HepG2 (cell line): ENCODE results near the gene TSPAN7. TPM values are rescaled to one million over a fixed set of nuclear protein-coding genes. Genes with fewer than 3 reads are reported as not detected.

Experiments
- ATAC-seq: fragments of 200-7000 bp; cut with Tn5 transposase; 3 replicates; pipeline ENCODE4 v1.9.1; 2020; ENCODE audit warnings: mild to moderate bottlenecking, moderate library complexity
- BruUV-seq: library from RNA; stranded (reverse); fragments of 400-500 nt; replicated peaks from 2 replicates; lab custom pipeline; 2021; lab: Mats Ljungman, UMichigan
- CTCF ChIA-PET: fragments of 300-600 bp; formaldehyde crosslinking; extraction: SDS; loops from one replicate; lab custom pipeline; 2021; ENCODE audit warnings: low total read pairs, inconsistent platforms, low intra/inter-chr PET ratio; lab: Yijun Ruan, JAX
- POLR2A ChIA-PET: fragments of 350-600 bp; sonication (Branson Sonifier 250); formaldehyde crosslinking; loops from one replicate; lab custom pipeline; 2020; ENCODE audit warnings: antibody characterized with exemption, inconsistent platforms; lab: Yijun Ruan, JAX
- DNase-seq: peaks from one replicate; pipeline ENCODE4 v3.0.0-alpha.2; 2015; ENCODE audit warnings: low spot score
- FAIRE-seq: peaks from 3 replicates; lab custom pipeline; 2011; peaks lifted over from hg19 to GRCh38; lab: Jason Lieb, UNC
- H2AFZ ChIP-seq: one replicate; pipeline ENCODE4 v1.6.1; 2011; ENCODE audit warnings: low read length, inconsistent platforms
- H3K27ac ChIP-seq: fragments of 300-600 bp; 3 replicates; pipeline ENCODE4 v1.8.0; 2011; ENCODE audit warnings: mixed run types, mild to moderate bottlenecking, mixed read lengths, low read length, inconsistent platforms; ENCODE audit not compliant: insufficient read depth; ENCODE audit errors: extremely low read length
- H3K27me3 ChIP-seq, 2 experiments: fragments of 200-600 bp in 1 of 2; 2 replicates in 1 of 2; 3 replicates in 1 of 2; pipeline versions ENCODE4 v1.6.0 to v1.8.0; 2011; ENCODE audit warnings: low read length in 2 of 2, mild to moderate bottlenecking in 2 of 2, moderate library complexity in 2 of 2, inconsistent platforms in 1 of 2; ENCODE audit not compliant: insufficient read depth in 2 of 2, control insufficient read depth in 1 of 2
- H3K36me3 ChIP-seq, 2 experiments: fragments of 200-600 bp in 1 of 2; replicated peaks in 1 of 2; 2 replicates in 1 of 2; 3 replicates in 1 of 2; pipeline versions ENCODE4 v1.5.1 to v1.8.0; 2011; ENCODE audit warnings: low read length in 2 of 2, inconsistent platforms in 1 of 2; ENCODE audit not compliant: insufficient read depth in 2 of 2, control insufficient read depth in 1 of 2
- H3K4me1 ChIP-seq: 2 replicates; pipeline ENCODE4 v1.5.1; 2012; ENCODE audit warnings: low read length, inconsistent platforms; ENCODE audit not compliant: insufficient read depth
- H3K4me2 ChIP-seq: 2 replicates; pipeline ENCODE4 v1.6.0; 2011; ENCODE audit warnings: low read depth, low read length, inconsistent platforms
- H3K4me3 ChIP-seq, 3 experiments: fragments of 200-600 bp in 1 of 3; sonication (generic), shearing (Covaris generic) in 1 of 3; replicated peaks in 1 of 3; 2 replicates each; pipeline ENCODE4 v1.5.1; 2011 to 2016; ENCODE audit warnings: low read length in 3 of 3, inconsistent platforms in 2 of 3, low read depth in 2 of 3, mild to moderate bottlenecking in 2 of 3, control low read depth in 1 of 3, mixed read lengths in 1 of 3; ENCODE audit not compliant: insufficient read depth in 1 of 3
- H3K79me2 ChIP-seq: one replicate; pipeline ENCODE4 v1.6.1; 2011; ENCODE audit warnings: low read length, inconsistent platforms; ENCODE audit not compliant: insufficient read depth
- H3K9ac ChIP-seq: 2 replicates; pipeline ENCODE4 v1.6.0; 2011; ENCODE audit warnings: mild to moderate bottlenecking, low read depth, low read length, inconsistent platforms; ENCODE audit not compliant: insufficient read depth
- H3K9me3 ChIP-seq: 2 replicates; pipeline ENCODE4 v1.5.1; 2012; ENCODE audit warnings: mild to moderate bottlenecking, low read length
- H4K20me1 ChIP-seq: 2 replicates; pipeline ENCODE4 v1.6.0; 2011; ENCODE audit warnings: inconsistent platforms, mild to moderate bottlenecking, low read length, moderate library complexity; ENCODE audit not compliant: insufficient read depth
- PRDM4 ChIP-seq: sonication (generic); formaldehyde crosslinking; IDR thresholded peaks from 2 replicates; pipeline ENCODE4 v1.9.0; 2021; ENCODE audit warnings: missing genetic modification reagents, borderline replicate concordance
- RXRA ChIP-seq: sonication (generic); formaldehyde crosslinking; IDR thresholded peaks from 2 replicates; pipeline ENCODE4 v1.5.1; 2020; ENCODE audit warnings: missing genetic modification reagents
- TP53 ChIP-seq: sonication (generic); formaldehyde crosslinking; conservative IDR thresholded peaks from 2 replicates; pipeline ENCODE4 v1.4.0; 2020; ENCODE audit warnings: missing genetic modification reagents
- ZKSCAN5 ChIP-seq: sonication (generic); formaldehyde crosslinking; IDR thresholded peaks from 2 replicates; pipeline ENCODE4 v1.5.1; 2020; ENCODE audit warnings: mild to moderate bottlenecking, missing genetic modification reagents
- ZNF326 ChIP-seq: sonication (generic); formaldehyde crosslinking; IDR thresholded peaks from 2 replicates; pipeline ENCODE4 v1.4.0; 2020; ENCODE audit warnings: missing genetic modification reagents, borderline replicate concordance
- ZNF607 ChIP-seq: sonication (generic); formaldehyde crosslinking; IDR thresholded peaks from 2 replicates; pipeline ENCODE4 v1.5.1; 2020; ENCODE audit warnings: missing genetic modification reagents, mild to moderate bottlenecking, borderline replicate concordance
- ZNF652 ChIP-seq: IDR thresholded peaks from 2 replicates; pipeline ENCODE4 v1.6.1; 2016; ENCODE audit warnings: low read depth, borderline replicate concordance
- ZSCAN31 ChIP-seq: sonication (generic); formaldehyde crosslinking; IDR thresholded peaks from 2 replicates; pipeline ENCODE4 v1.5.0; 2020; ENCODE audit warnings: low read depth, mild to moderate bottlenecking, missing genetic modification reagents
- WGBS: methylation state at CpG from one replicate; pipeline ENCODE4 v1.1.6; 2017; ENCODE audit warnings: low lambda C conversion rate; 5-methylcytosine and 5-hydroxymethylcytosine counted together
- in situ Hi-C: cut with HindIII; loops from 2 replicates; pipeline ENCODE4 v1.10.0; 2017; ENCODE audit warnings: low pct_unique_long_range_greater_than_20kb; ENCODE audit not compliant: extremely low pct_ligation_motif_present
- intact Hi-C: fragments of 100-400 bp; cut with micrococcal nuclease; formaldehyde crosslinking; loops from one replicate; pipeline ENCODE4 v1.10.0; 2022; ENCODE audit not compliant: unreplicated experiment
- polyA plus RNA-seq, 8 experiments: library from polyadenylated mRNA; depleted of rRNA in 3 of 8; stranded (reverse) in 7 of 8; unstranded in 1 of 8; fragments of >200 nt; fragmentation: Illumina TruSeq in 4 of 8; extraction: Trizol in 4 of 8; gene quantifications; 2 replicates each; pipeline versions ENCODE4 v1.2.1 to v1.2.3, GENCODE V29; 2011 to 2016; ENCODE audit warnings: low read depth in 4 of 8, missing spikeins in 1 of 8, mixed read lengths in 1 of 8; ENCODE audit not compliant: insufficient read depth in 1 of 8
- total RNA-seq, 5 experiments: library from RNA; depleted of rRNA; stranded (reverse); fragments of >200 nt; fragmentation: Illumina TruSeq; extraction: Trizol; gene quantifications; 2 replicates each; pipeline ENCODE4 v1.2.3, GENCODE V29; 2016; ENCODE audit warnings: low read depth in 1 of 5
- TF ChIP-seq, protein P1 (sequence below): sonication (generic); formaldehyde crosslinking; conservative IDR thresholded peaks from 2 replicates; pipeline ENCODE4 v1.4.0; 2020; ENCODE audit warnings: missing genetic modification reagents
- TF ChIP-seq, protein P2 (sequence below): sonication (generic); formaldehyde crosslinking; IDR thresholded peaks from 2 replicates; pipeline ENCODE4 v1.8.0; 2022; ENCODE audit warnings: mild to moderate bottlenecking, missing genetic modification reagents, moderate library complexity

The TSPAN7 gene
- total and polyA plus RNA-seq, 2 of the 13 experiments (the other 11 are each of a cell fraction or from before 2014, with no cell fraction given), result 21.4 to 47.1 TPM

DNA sequence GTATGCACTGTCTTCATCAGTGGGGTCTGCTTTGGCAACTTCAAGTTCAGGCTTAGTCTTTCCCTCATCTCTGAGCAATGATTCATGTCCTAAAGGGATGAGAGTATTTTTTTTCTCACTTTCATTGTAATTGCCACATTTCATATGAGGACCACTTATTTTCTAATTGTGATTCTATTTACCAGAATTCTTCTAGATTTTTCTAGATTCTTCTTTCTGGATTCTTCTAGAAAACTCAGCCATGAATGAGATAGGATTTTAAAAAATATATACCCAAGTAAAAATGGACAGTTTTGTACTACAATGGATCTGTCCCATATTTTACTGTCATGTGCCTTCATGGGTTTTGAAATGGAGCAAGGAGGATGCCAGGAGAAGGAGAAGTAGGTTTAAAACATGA is 78.4 kb downstream of the TSPAN7 start (continued):
- TF ChIP-seq PRDM4 (CRISPR knock-in tag) (no peak), ZSCAN31 (CRISPR knock-in tag) (no peak), ZNF326 (CRISPR knock-in tag) (no peak), ZKSCAN5 (CRISPR knock-in tag) (no peak), ZNF607 (CRISPR knock-in tag) (no peak)
- TF ChIP-seq, protein P1, sequence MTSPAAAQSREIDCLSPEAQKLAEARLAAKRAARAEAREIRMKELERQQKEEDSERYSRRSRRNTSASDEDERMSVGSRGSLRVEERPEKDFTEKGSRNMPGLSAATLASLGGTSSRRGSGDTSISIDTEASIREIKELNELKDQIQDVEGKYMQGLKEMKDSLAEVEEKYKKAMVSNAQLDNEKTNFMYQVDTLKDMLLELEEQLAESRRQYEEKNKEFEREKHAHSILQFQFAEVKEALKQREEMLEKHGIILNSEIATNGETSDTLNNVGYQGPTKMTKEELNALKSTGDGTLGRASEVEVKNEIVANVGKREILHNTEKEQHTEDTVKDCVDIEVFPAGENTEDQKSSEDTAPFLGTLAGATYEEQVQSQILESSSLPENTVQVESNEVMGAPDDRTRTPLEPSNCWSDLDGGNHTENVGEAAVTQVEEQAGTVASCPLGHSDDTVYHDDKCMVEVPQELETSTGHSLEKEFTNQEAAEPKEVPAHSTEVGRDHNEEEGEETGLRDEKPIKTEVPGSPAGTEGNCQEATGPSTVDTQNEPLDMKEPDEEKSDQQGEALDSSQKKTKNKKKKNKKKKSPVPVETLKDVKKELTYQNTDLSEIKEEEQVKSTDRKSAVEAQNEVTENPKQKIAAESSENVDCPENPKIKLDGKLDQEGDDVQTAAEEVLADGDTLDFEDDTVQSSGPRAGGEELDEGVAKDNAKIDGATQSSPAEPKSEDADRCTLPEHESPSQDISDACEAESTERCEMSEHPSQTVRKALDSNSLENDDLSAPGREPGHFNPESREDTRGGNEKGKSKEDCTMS (CRISPR knock-in tag), result no peak

DNA sequence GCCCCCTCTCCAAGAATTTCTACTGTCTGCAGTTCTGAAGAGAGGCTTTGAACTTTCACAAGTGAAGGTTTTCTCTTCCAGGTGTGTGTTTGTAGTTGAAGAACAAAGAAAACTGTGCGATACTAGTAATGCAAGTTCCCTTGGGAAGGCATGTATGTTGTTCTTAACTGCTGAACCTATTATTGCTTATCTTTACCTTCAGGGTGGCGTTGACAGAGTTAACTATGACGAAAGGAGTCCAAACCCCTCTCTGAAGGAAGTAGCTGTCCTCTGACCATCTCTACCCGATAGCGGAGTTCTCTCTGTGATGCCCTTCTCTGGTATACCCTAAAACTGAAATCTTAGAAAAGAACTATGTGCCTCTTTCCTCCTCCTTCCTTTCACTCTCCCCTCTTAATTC is 79.9 kb downstream of the TSPAN7 start:
- ATAC-seq, result no peak
- CTCF ChIA-PET, result no interaction called here
- no peak for FAIRE-seq

More for the DNA sequence above, 79.9 kb downstream of the TSPAN7 start:
- H3K4me3 ChIP-seq, result no peak overlapping the region
- H3K79me2 ChIP-seq, result no peaks in the 10 kb centered on the region
- H3K36me3 ChIP-seq, result no peaks in the 10 kb centered on the region
- in situ Hi-C loops (no loop called here), intact Hi-C loops (no loop called here)
- DNase-seq, result no peak
- peaks cover 69% of the 10 kb centered on the region for H3K4me1 ChIP-seq
- no peaks in the 10 kb centered on the region for H3K27me3 ChIP-seq
- no peak overlapping the region for H2AFZ ChIP-seq
- no peak overlapping the region for H3K4me2 ChIP-seq
- POLR2A ChIA-PET, result no interaction called here
- no peak overlapping the region for H3K9ac ChIP-seq
- 83% methylated on average over 5 of the region's 5 CpGs for WGBS
- BruUV-seq, result no TSS peak
- no peaks in the 10 kb centered on the region for H4K20me1 ChIP-seq
- no peaks in the 10 kb centered on the region for H3K9me3 ChIP-seq
- H3K27ac ChIP-seq, result no peak overlapping the region
- TF ChIP-seq ZNF652 (CRISPR knock-in tag) (peak; percentile 33; the same call in 1 of the 2 replicates), TP53 (CRISPR knock-in tag) (no peak), RXRA (CRISPR knock-in tag) (no peak)
- TF ChIP-seq, protein P2, sequence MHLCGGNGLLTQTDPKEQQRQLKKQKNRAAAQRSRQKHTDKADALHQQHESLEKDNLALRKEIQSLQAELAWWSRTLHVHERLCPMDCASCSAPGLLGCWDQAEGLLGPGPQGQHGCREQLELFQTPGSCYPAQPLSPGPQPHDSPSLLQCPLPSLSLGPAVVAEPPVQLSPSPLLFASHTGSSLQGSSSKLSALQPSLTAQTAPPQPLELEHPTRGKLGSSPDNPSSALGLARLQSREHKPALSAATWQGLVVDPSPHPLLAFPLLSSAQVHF, result no peak
